ENCODE data around the gene ALK.

The ALK gene

GRCh38 chr2:29460190-29460589 lies 461.2 kb downstream of the ALK start:
- Histone ChIP-seq H3K36me3 (ENCODE audit: control insufficient read depth, insufficient read depth, low read length) (no peaks in the 10 kb centered on the region), H3K27ac (ENCODE audit: low read depth, low read length) (no peak overlapping the region), H3K4me1 (ENCODE audit: control insufficient read depth, insufficient read depth, low read length) (no peaks in the 10 kb centered on the region), H3K9me3 (ENCODE audit: control insufficient read depth, insufficient read depth, low read depth, low read length) (no peaks in the 10 kb centered on the region), H3K4me3 (ENCODE audit: low read depth, low read length) (no peak overlapping the region), H3K9ac (ENCODE audit: low read length) (no peak overlapping the region), H3K27me3 (ENCODE audit: control insufficient read depth, insufficient read depth, low read length) (no peaks in the 10 kb centered on the region)

DNA sequence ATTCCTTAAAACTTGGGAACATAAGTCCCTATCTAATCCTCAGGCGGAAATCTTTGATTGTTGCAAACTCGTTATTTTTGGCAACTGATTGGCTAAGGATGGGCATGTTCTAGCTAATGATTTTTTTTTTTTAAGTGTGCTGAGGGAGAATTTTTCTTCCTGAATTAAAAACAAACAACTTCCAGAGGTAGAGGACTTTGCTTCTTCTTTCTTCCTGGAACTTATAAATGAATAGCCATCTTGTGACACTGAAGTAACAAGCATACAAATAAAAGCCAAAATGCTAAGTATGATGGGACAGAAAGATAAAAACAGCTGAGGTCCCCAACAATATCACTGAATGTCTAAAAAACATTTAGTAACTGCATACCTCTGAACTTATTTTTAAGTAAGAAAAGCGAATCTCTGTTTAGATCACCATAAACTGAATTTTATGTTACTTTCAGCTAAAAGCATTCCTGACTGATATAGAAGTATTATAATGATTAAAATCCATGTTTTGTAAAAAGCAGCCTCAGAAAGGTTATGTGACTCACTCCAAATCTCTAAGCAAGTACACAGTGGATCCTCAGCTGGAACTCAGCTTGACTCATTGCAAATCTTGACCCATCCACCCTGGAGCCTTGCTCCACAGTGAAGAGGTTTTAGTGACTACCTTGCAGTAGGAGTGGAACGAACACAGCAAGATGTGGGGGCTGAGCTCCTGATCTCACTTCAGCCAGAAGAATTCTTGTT lies 461.8 kb downstream of the ALK start:
- Histone ChIP-seq H3K36me3 (ENCODE audit: control insufficient read depth, insufficient read depth, low read length) (no peaks in the 10 kb centered on the region), H3K9ac (ENCODE audit: low read length) (no peak overlapping the region), H3K27me3 (ENCODE audit: control insufficient read depth, insufficient read depth, low read length) (no peaks in the 10 kb centered on the region), H3K27ac (ENCODE audit: low read depth, low read length) (no peak overlapping the region), H3K9me3 (ENCODE audit: control insufficient read depth, insufficient read depth, low read depth, low read length) (no peaks in the 10 kb centered on the region), H3K4me1 (ENCODE audit: control insufficient read depth, insufficient read depth, low read length) (no peaks in the 10 kb centered on the region), H3K4me3 (ENCODE audit: low read depth, low read length) (no peak overlapping the region)

GRCh38 chr2:29456429-29456828 lies 465.0 kb downstream of the ALK start:
- Histone ChIP-seq H3K9me3 (ENCODE audit: control insufficient read depth, insufficient read depth, low read depth, low read length) (no peaks in the 10 kb centered on the region), H3K4me1 (ENCODE audit: control insufficient read depth, insufficient read depth, low read length) (no peaks in the 10 kb centered on the region), H3K9ac (ENCODE audit: low read length) (no peak overlapping the region), H3K27me3 (ENCODE audit: control insufficient read depth, insufficient read depth, low read length) (no peaks in the 10 kb centered on the region), H3K27ac (ENCODE audit: low read depth, low read length) (no peak overlapping the region), H3K4me3 (ENCODE audit: low read depth, low read length) (no peak overlapping the region), H3K36me3 (ENCODE audit: control insufficient read depth, insufficient read depth, low read length) (no peaks in the 10 kb centered on the region)

DNA sequence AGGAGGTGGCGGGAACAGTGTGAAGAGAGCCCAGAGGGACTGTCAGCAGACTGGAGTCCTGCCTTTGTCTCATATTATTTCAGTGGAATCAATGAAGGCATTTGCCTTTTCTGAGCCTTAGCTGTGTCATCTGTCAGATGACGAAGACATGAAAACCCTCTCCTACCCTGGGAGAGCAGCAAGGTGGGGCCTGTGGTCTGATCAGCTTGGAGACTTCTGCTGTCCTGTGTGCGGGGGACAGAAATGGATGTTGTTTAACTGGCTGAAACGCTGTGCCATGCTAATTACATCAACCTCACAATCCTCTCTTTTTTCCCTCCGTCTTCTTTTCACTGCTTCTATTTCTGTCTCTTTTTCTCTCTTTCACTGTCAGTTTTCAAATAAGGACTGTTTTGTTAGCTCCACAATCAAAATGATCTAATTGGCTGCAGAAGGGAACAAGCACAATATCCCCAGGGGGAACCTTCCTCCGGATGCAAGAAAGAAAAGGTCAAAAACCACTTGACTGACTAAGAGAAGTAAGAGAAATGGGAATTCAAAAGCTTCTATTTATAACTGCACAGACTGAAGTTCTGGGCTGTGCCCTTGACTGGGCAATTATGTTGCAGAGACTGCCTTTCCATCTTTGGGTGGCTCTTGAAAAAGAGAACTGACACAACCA lies 466.1 kb downstream of the ALK start:
- Histone ChIP-seq H3K9me3 (ENCODE audit: control insufficient read depth, insufficient read depth, low read depth, low read length) (no peaks in the 10 kb centered on the region), H3K4me3 (ENCODE audit: low read depth, low read length) (no peak overlapping the region), H3K9ac (ENCODE audit: low read length) (no peak overlapping the region), H3K27ac (ENCODE audit: low read depth, low read length) (no peak overlapping the region), H3K27me3 (ENCODE audit: control insufficient read depth, insufficient read depth, low read length) (no peaks in the 10 kb centered on the region), H3K36me3 (ENCODE audit: control insufficient read depth, insufficient read depth, low read length) (no peaks in the 10 kb centered on the region), H3K4me1 (ENCODE audit: control insufficient read depth, insufficient read depth, low read length) (peaks cover 6% of the 10 kb centered on the region; the same call in 1 of the 2 replicates)

- Histone ChIP-seq H3K27ac (ENCODE audit: low read depth, low read length) (no peak overlapping the region), H3K4me3 (ENCODE audit: low read depth, low read length) (no peak overlapping the region), H3K9me3 (ENCODE audit: control insufficient read depth, insufficient read depth, low read depth, low read length) (no peaks in the 10 kb centered on the region), H3K36me3 (ENCODE audit: control insufficient read depth, insufficient read depth, low read length) (no peaks in the 10 kb centered on the region), H3K4me1 (ENCODE audit: control insufficient read depth, insufficient read depth, low read length) (peaks cover 18% of the 10 kb centered on the region), H3K27me3 (ENCODE audit: control insufficient read depth, insufficient read depth, low read length) (no peaks in the 10 kb centered on the region), H3K9ac (ENCODE audit: low read length) (no peak overlapping the region)
These were observed 469.4 kb downstream of the ALK start for GRCh38 chr2:29452036-29452435.

DNA sequence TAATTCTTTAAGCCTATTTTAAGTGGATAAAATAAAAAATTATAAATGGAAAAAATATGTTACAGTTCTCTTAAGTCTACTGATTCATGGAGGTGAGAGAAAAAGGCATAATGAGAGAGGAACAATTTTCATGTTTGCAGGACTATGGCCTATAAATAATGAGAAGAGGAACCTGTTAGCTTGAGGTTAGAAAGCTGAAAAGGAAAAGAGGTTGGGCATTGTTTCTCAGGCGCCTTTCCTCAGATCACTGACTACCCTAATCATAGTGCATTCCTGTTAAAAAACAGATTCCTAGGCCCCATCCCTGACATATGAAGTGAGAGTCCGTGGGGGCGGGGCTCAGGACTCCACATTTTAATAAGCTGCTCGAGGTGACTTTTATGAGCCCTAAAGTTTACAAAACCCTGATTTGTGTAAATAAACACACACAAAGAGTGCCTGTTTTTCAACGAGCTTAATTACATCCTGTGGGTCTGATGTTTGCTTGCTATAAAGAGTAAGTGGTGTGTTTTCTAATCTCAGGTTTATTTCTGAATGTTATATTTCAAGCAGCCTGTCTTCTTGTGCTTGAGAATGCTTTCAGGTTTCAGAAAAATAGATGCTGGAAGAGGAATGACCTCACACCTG lies 470.7 kb downstream of the ALK start:
- Histone ChIP-seq H3K27me3 (ENCODE audit: control insufficient read depth, insufficient read depth, low read length) (no peaks in the 10 kb centered on the region), H3K9me3 (ENCODE audit: control insufficient read depth, insufficient read depth, low read depth, low read length) (no peaks in the 10 kb centered on the region), H3K4me1 (ENCODE audit: control insufficient read depth, insufficient read depth, low read length) (peaks cover 18% of the 10 kb centered on the region), H3K27ac (ENCODE audit: low read depth, low read length) (no peak overlapping the region), H3K9ac (ENCODE audit: low read length) (no peak overlapping the region), H3K4me3 (ENCODE audit: low read depth, low read length) (no peak overlapping the region), H3K36me3 (ENCODE audit: control insufficient read depth, insufficient read depth, low read length) (no peaks in the 10 kb centered on the region)

- no peak overlapping the region for H3K27ac ChIP-seq (ENCODE audit: low read depth, low read length)
- H3K4me1 ChIP-seq (ENCODE audit: control insufficient read depth, insufficient read depth, low read length): peaks cover 18% of the 10 kb centered on the region
- no peak overlapping the region for H3K4me3 ChIP-seq (ENCODE audit: low read depth, low read length)
- no peaks in the 10 kb centered on the region for H3K36me3 ChIP-seq (ENCODE audit: control insufficient read depth, insufficient read depth, low read length)
- no peak overlapping the region for H3K9ac ChIP-seq (ENCODE audit: low read length)
- H3K9me3 ChIP-seq (ENCODE audit: control insufficient read depth, insufficient read depth, low read depth, low read length): no peaks in the 10 kb centered on the region
- H3K27me3 ChIP-seq (ENCODE audit: control insufficient read depth, insufficient read depth, low read length): no peaks in the 10 kb centered on the region
These were observed 471.9 kb downstream of the ALK start for GRCh38 chr2:29449499-29449898.

DNA sequence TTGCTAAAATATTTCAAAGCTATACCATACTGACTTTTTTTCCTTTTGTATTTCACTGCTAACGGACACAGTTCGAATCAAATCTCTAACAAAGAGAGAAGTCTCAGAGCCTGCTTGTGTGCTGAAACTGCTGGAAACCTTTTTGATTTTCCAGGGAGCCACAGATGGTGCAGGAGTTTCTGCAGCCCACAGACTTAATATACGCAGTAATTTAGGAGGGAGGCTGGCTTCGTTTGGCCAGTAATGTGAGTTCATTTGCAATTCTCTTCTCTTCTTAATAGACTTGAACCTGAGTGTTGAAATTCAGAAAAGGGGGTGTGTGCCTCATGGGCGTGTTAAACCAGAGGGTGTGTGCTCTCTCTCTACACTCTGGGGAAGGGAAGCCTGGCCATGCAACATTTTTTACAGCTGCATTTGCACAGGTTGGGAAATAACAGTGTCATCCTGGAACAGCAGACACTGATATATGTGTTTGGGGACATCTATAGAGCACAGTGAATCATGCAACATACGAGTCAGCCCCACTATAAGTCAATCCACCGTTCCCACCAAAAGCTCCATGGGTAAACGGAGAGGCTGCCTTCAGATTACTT lies 473.2 kb downstream of the ALK start:
- H3K4me1 ChIP-seq (ENCODE audit: control insufficient read depth, insufficient read depth, low read length): peaks cover 29% of the 10 kb centered on the region
- H3K27me3 ChIP-seq (ENCODE audit: control insufficient read depth, insufficient read depth, low read length): no peaks in the 10 kb centered on the region
- no peak overlapping the region for H3K9ac ChIP-seq (ENCODE audit: low read length)
- H3K4me3 ChIP-seq (ENCODE audit: low read depth, low read length): no peak overlapping the region
- H3K27ac ChIP-seq (ENCODE audit: low read depth, low read length): no peak overlapping the region
- H3K36me3 ChIP-seq (ENCODE audit: control insufficient read depth, insufficient read depth, low read length): no peaks in the 10 kb centered on the region
- H3K9me3 ChIP-seq (ENCODE audit: control insufficient read depth, insufficient read depth, low read depth, low read length): no peaks in the 10 kb centered on the region

GRCh38 chr2:29447513-29447912 lies 473.9 kb downstream of the ALK start:
- Histone ChIP-seq H3K4me1 (ENCODE audit: control insufficient read depth, insufficient read depth, low read length) (peaks cover 31% of the 10 kb centered on the region), H3K36me3 (ENCODE audit: control insufficient read depth, insufficient read depth, low read length) (no peaks in the 10 kb centered on the region), H3K27me3 (ENCODE audit: control insufficient read depth, insufficient read depth, low read length) (no peaks in the 10 kb centered on the region), H3K4me3 (ENCODE audit: low read depth, low read length) (no peak overlapping the region), H3K27ac (ENCODE audit: low read depth, low read length) (no peak overlapping the region), H3K9me3 (ENCODE audit: control insufficient read depth, insufficient read depth, low read depth, low read length) (no peaks in the 10 kb centered on the region), H3K9ac (ENCODE audit: low read length) (no peak overlapping the region)

GRCh38 chr2:29446847-29447246 lies 474.5 kb downstream of the ALK start:
- Histone ChIP-seq H3K4me1 (ENCODE audit: control insufficient read depth, insufficient read depth, low read length) (peaks cover 31% of the 10 kb centered on the region), H3K4me3 (ENCODE audit: low read depth, low read length) (no peak overlapping the region), H3K36me3 (ENCODE audit: control insufficient read depth, insufficient read depth, low read length) (no peaks in the 10 kb centered on the region), H3K9ac (ENCODE audit: low read length) (no peak overlapping the region), H3K27ac (ENCODE audit: low read depth, low read length) (no peak overlapping the region), H3K9me3 (ENCODE audit: control insufficient read depth, insufficient read depth, low read depth, low read length) (no peaks in the 10 kb centered on the region), H3K27me3 (ENCODE audit: control insufficient read depth, insufficient read depth, low read length) (no peaks in the 10 kb centered on the region)

GRCh38 chr2:29444150-29444549 lies 477.2 kb downstream of the ALK start:
- H3K9me3 ChIP-seq (ENCODE audit: control insufficient read depth, insufficient read depth, low read depth, low read length): no peaks in the 10 kb centered on the region
- no peak overlapping the region for H3K27ac ChIP-seq (ENCODE audit: low read depth, low read length)

More at GRCh38 chr2:29444150-29444549, 477.2 kb downstream of the ALK start:
- H3K4me3 ChIP-seq (ENCODE audit: low read depth, low read length): no peak overlapping the region
- no peak overlapping the region for H3K9ac ChIP-seq (ENCODE audit: low read length)
- no peaks in the 10 kb centered on the region for H3K27me3 ChIP-seq (ENCODE audit: control insufficient read depth, insufficient read depth, low read length)
- no peaks in the 10 kb centered on the region for H3K36me3 ChIP-seq (ENCODE audit: control insufficient read depth, insufficient read depth, low read length)
- peaks cover 25% of the 10 kb centered on the region for H3K4me1 ChIP-seq (ENCODE audit: control insufficient read depth, insufficient read depth, low read length)

All from HUES6 (cell line).